GM23248 (cell line): Measurements from ENCODE around the gene SLBP. TPM values are rescaled to one million over a fixed set of nuclear protein-coding genes. Genes with fewer than 3 reads are reported as not detected.

ENCODE experiments used
- DNase-seq: peaks from one replicate; pipeline ENCODE4 v3.0.0-alpha.2; 2015
- H2AFZ ChIP-seq: fragments of 200-600 bp; sonication (generic); 2 replicates; pipeline ENCODE4 v1.6.1; 2016; ENCODE audit warnings: antibody characterized with exemption
- H3F3A ChIP-seq: fragments of 200-600 bp; sonication (generic); 2 replicates; pipeline ENCODE4 v1.6.1; 2016; ENCODE audit warnings: mild to moderate bottlenecking, antibody characterized with exemption, mixed run types; ENCODE audit not compliant: insufficient read depth
- H3K27ac ChIP-seq: fragments of 200-600 bp; sonication (generic); 2 replicates; pipeline ENCODE4 v1.5.1; 2016; ENCODE audit warnings: mild to moderate bottlenecking
- H3K27me3 ChIP-seq: fragments of 200-600 bp; sonication (generic); replicated peaks from 2 replicates; pipeline ENCODE4 v1.6.1; 2016; ENCODE audit warnings: mild to moderate bottlenecking; ENCODE audit not compliant: insufficient read depth
- H3K36me3 ChIP-seq: fragments of 200-600 bp; sonication (generic); 2 replicates; pipeline ENCODE4 v1.6.1; 2016; ENCODE audit warnings: low read depth, mild to moderate bottlenecking
- H3K4me1 ChIP-seq: fragments of 200-600 bp; sonication (generic); 2 replicates; pipeline ENCODE4 v1.6.1; 2016; ENCODE audit warnings: mild to moderate bottlenecking; ENCODE audit not compliant: insufficient read depth
- H3K4me2 ChIP-seq: fragments of 200-600 bp; sonication (generic); one replicate; pipeline ENCODE4 v1.6.1; 2016; ENCODE audit warnings: mild to moderate bottlenecking; ENCODE audit not compliant: unreplicated experiment
- H3K4me3 ChIP-seq: fragments of 200-600 bp; sonication (generic); 2 replicates; pipeline ENCODE4 v1.5.1; 2016; ENCODE audit warnings: mild to moderate bottlenecking
- H3K79me2 ChIP-seq: fragments of 200-600 bp; sonication (generic); 2 replicates; pipeline ENCODE4 v1.6.1; 2016; ENCODE audit warnings: mild to moderate bottlenecking; ENCODE audit not compliant: insufficient read depth
- H3K9ac ChIP-seq: fragments of 200-600 bp; sonication (generic); 2 replicates; pipeline ENCODE4 v1.6.1; 2016; ENCODE audit warnings: mild to moderate bottlenecking
- H3K9me2 ChIP-seq: fragments of 200-600 bp; sonication (generic); 2 replicates; pipeline ENCODE4 v1.6.1; 2016; ENCODE audit warnings: mixed run types, mild to moderate bottlenecking, moderate library complexity; ENCODE audit not compliant: insufficient read depth
- H3K9me3 ChIP-seq: fragments of 200-600 bp; sonication (generic); one replicate; pipeline ENCODE4 v1.6.1; 2017; ENCODE audit warnings: low read depth
- H4K20me1 ChIP-seq: fragments of 200-600 bp; sonication (generic); 2 replicates; pipeline ENCODE4 v1.6.0; 2016; ENCODE audit not compliant: insufficient read depth
- EZH2 ChIP-seq: fragments of 200-600 bp; sonication (generic); IDR thresholded peaks from 2 replicates; pipeline ENCODE4 v1.6.1; 2018; ENCODE audit warnings: antibody characterized with exemption, mild to moderate bottlenecking; ENCODE audit not compliant: insufficient read depth, poor library complexity, severe bottlenecking
- EZH2phosphoT487 ChIP-seq: fragments of 200-600 bp; sonication (generic); IDR thresholded peaks from 2 replicates; pipeline ENCODE4 v1.6.1; 2018; ENCODE audit warnings: antibody characterized with exemption, moderate library complexity, mild to moderate bottlenecking, low read depth; ENCODE audit not compliant: insufficient read depth
- WGBS, 2 experiments: methylation state at CpG; one replicate each; pipeline ENCODE4 v1.1.6; 2015 to 2017; ENCODE audit warnings: low lambda C conversion rate in 2 of 2, low coverage in 1 of 2; ENCODE audit errors: missing lambda C conversion rate in 2 of 2; 5-methylcytosine and 5-hydroxymethylcytosine counted together
- in situ Hi-C: fragments of 300-500 bp; cut with MboI; formaldehyde crosslinking; loops from 2 replicates; pipeline ENCODE4 v1.15.0; 2020
- polyA plus RNA-seq: library from polyadenylated mRNA; unstranded; fragments of >200 nt; fragmentation: Nextera tagmentation; extraction: Ambion mirVana; gene quantifications from 2 replicates; pipeline ENCODE4 v1.2.1, GENCODE V29; 2016
- total RNA-seq: library from RNA; depleted of rRNA; stranded (reverse); fragments of >200 nt; shearing (Covaris generic); gene quantifications from 2 replicates; pipeline ENCODE4 v1.2.3, GENCODE V29; 2014

SLBP gene
- total and polyA plus RNA-seq, 2 experiments from 2014 or later = 72.7 to 85.8 TPM

DNA sequence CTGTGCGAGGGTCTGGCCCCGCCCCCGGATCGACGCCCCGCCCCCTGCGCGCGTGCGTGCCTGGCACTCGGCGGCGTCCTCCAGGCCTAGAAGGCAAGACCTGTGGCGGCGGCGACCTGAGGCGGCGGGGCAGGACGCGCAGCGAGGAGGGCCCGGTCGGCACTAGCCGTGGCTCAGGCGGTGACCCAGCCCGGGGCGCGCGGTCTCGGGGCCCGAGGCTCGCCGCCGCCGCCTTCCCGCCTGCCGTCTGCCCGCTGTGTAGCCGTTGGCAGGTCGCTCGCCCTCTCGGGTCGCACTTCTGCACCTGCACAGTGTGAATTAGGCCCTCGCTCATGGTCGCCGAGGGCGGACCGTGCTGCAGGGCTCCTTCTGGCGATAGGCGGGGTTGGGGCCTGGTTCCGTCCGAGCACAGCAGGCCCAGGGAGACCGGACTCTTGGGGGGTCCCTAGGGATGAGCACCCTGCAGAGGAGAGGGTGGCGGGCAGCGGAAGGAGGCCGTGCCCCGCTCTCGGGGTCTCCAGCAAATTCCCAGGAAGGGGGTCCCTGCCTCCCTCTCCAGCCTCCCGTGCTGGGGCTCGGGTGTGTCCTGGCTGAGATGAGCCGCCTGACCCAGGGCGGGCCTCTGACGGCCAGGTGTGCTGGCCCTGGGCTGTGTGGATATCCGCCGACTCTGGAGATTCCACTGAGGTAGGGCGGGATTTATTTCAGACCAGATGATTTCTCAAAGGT, 27.4 kb downstream of the SLBP start:
- no peak overlapping the region for H3K4me2 ChIP-seq
- no peaks in the 10 kb centered on the region for H3K4me1 ChIP-seq
- no peak for DNase-seq
- H3K9me3 ChIP-seq = no peaks in the 10 kb centered on the region
- H2AFZ ChIP-seq = peak overlapping the region; percentile 58
- no peaks in the 10 kb centered on the region for H4K20me1 ChIP-seq
- no peaks in the 10 kb centered on the region for H3K79me2 ChIP-seq
- TF ChIP-seq EZH2phosphoT487 (no peak), EZH2 (no peak)
- in situ Hi-C loops = no loop called here
- H3K36me3 ChIP-seq = no peaks in the 10 kb centered on the region
- H3F3A ChIP-seq = peaks cover 28% of the 10 kb centered on the region
- H3K9ac ChIP-seq = peak overlapping the region; percentile 24; the same call in 1 of the 2 replicates
- no peak overlapping the region for H3K27ac ChIP-seq
- 32 to 51% methylated on average over 44 to 65 of the region's 66 CpGs for WGBS, 2 experiments
- no peaks in the 10 kb centered on the region for H3K27me3 ChIP-seq
- peak overlapping the region; percentile 40 for H3K4me3 ChIP-seq
- H3K9me2 ChIP-seq = no peaks in the 10 kb centered on the region

DNA sequence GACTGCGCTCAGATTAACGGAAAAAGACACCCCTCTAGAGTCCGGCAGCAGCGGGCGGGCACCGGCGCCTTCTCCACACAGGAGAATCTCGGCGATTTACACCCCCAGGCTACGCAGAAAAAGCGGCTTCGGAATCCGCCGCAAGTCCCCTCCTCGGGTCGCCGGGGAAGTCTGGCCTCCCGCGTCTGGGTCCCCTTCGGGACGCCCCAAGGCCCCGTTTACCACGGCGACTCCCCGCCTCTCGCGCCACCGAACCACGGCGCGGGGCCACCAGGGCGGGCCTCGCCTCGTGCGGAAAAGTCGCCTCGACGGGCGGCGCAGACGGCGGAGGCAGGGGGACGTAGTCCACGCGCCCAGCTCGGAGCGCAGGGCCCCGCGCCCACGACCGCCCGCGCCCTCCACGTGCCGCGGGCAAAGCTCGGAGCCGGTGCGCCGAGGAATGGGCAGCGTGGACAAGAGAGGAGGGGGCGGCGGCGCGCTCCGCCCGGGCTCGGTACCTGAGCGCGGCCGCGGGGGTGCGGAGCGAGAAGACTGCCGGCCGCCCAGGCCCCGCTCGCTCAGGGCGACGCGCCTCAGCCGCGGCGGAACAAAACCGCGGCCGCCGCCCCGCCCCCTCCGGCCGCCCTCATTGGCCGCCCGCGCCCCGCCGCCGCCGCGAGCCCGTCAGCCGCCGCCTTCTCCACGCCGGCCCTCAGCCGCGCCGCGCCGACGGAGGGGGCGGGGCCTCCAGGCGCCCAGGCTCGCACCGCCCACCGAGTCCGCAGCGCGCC, 28.2 kb downstream of the SLBP start, which contains the start of gene FAM53A:
Gene FAM53A (minus strand): TSS at position 578 of the 770 bp plus-strand sequence. CDS start 15,572 bp downstream, outside the sequence.
- Histone ChIP-seq H3K79me2 (no peaks in the 10 kb centered on the region), H3K4me3 (peak within 1 kb of the TSS; percentile 70), H3K9me2 (no peaks in the 10 kb centered on the region), H2AFZ (peak within 1 kb of the TSS; percentile 79), H3K36me3 (no peaks in the 10 kb centered on the region), H3F3A (peaks cover 23% of the 10 kb centered on the region), H3K9ac (peak within 1 kb of the TSS; percentile 78), H3K4me1 (no peaks in the 10 kb centered on the region), H3K27ac (peak within 1 kb of the TSS; percentile 84), H4K20me1 (no peaks in the 10 kb centered on the region), H3K4me2 (peak within 1 kb of the TSS; percentile 87), H3K9me3 (no peaks in the 10 kb centered on the region), H3K27me3 (no peaks in the 10 kb centered on the region)
- peak; percentile 93 for DNase-seq
- in situ Hi-C loops = no loop called here
- 0 to 2% methylated on average over 70 to 80 of the region's 118 CpGs for WGBS, 2 experiments
- TF ChIP-seq EZH2 (no peak), EZH2phosphoT487 (no peak)

DNA sequence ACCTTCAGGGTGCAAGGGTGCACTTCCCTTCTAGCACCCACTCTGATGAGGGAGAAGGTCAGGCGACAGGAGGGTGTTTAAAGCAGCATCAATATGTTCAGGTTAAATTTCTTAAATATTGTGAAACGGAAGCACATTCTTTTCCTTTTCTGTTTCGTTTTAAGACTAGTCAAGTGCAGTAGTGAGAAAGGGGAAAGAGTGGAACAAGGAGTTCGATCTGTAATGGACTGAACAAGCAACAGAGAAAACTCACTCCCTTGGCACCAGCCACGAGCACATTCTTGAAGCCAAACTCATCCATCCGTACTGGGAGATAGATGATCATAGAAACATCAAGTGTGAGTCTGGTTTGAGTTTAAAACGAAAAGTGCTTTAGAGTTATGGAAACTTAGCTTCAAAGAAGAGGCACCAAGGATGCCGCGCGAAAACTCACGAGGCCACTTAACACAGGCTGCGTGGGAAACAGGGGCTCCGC, 28.8 kb downstream of the SLBP start:
- Histone ChIP-seq H3K79me2 (no peaks in the 10 kb centered on the region), H3K4me3 (peak overlapping the region; percentile 70), H3K4me2 (peak overlapping the region; percentile 87), H3K9me3 (no peaks in the 10 kb centered on the region), H3K9me2 (no peaks in the 10 kb centered on the region), H3K27me3 (no peaks in the 10 kb centered on the region), H3F3A (peaks cover 17% of the 10 kb centered on the region), H2AFZ (peak overlapping the region; percentile 79), H3K4me1 (no peaks in the 10 kb centered on the region), H4K20me1 (no peaks in the 10 kb centered on the region), H3K27ac (peak overlapping the region; percentile 84), H3K36me3 (no peaks in the 10 kb centered on the region), H3K9ac (peak overlapping the region; percentile 78)
- no peak for TF ChIP-seq EZH2phosphoT487
- no peak for TF ChIP-seq EZH2
- in situ Hi-C loops = no loop called here
- 1 to 3% methylated on average over 13 of the region's 13 CpGs for WGBS, 2 experiments
- peak; percentile 91 for DNase-seq

- DNase-seq = no peak
- H3K27ac ChIP-seq = peak overlapping the region; percentile 84
- no peaks in the 10 kb centered on the region for H3K4me1 ChIP-seq
- in situ Hi-C loops = no loop called here
- H3K36me3 ChIP-seq = no peaks in the 10 kb centered on the region
- H3K9ac ChIP-seq = peak overlapping the region; percentile 78
- 95 to 96% methylated on average over 13 of the region's 13 CpGs for WGBS, 2 experiments
- no peaks in the 10 kb centered on the region for H3K79me2 ChIP-seq
- H3F3A ChIP-seq = peaks cover 17% of the 10 kb centered on the region
- peak overlapping the region; percentile 87 for H3K4me2 ChIP-seq
- no peaks in the 10 kb centered on the region for H4K20me1 ChIP-seq
- no peaks in the 10 kb centered on the region for H3K9me2 ChIP-seq
- H3K27me3 ChIP-seq = no peaks in the 10 kb centered on the region
- peak overlapping the region; percentile 79 for H2AFZ ChIP-seq
- H3K9me3 ChIP-seq = no peaks in the 10 kb centered on the region
- H3K4me3 ChIP-seq = peak overlapping the region; percentile 70
- TF ChIP-seq EZH2 (no peak), EZH2phosphoT487 (no peak)
Measured at GRCh38 chr4:1682860-1683259, 29.3 kb downstream of the SLBP start.
